Spleen (tissue), 7 donors: ENCODE results near the gene KRTAP10-8.
"Not testable (repeated sequence)": the region's sequence is repeated elsewhere in the genome, so short reads cannot be mapped to it uniquely, and the experiment has no call there.

Source experiments
- CTCF ChIP-seq, 11 experiments: fragments of 200-600 bp in 7 of 11; fragments of 450-650 bp in 4 of 11; sonication (generic) in 4 of 11; IDR thresholded peaks in 8 of 11; conservative IDR thresholded peaks in 3 of 11; 1 replicate in 7 of 11; 2 replicates in 4 of 11; pipeline versions ENCODE4 v1.4.0 to v1.8.0; 2016 to 2021; ENCODE audit warnings: antibody characterized with exemption in 11 of 11, inconsistent platforms in 4 of 11, mild to moderate bottlenecking in 1 of 11
- POLR2A ChIP-seq, 3 donors: fragments of 450-650 bp; IDR thresholded peaks; one replicate each; pipeline ENCODE4 v1.5.1; 2017; ENCODE audit warnings: antibody characterized with exemption in 3 of 3, mild to moderate bottlenecking in 1 of 3
- donor health status: DM: no; HTN: no; CAD: no; lungs with moderate emphysema.
- donor health status: DM: no; HTN: no; CAD: no.
- donor health status: DM: no; HTN: no; CAD: no.

DNA sequence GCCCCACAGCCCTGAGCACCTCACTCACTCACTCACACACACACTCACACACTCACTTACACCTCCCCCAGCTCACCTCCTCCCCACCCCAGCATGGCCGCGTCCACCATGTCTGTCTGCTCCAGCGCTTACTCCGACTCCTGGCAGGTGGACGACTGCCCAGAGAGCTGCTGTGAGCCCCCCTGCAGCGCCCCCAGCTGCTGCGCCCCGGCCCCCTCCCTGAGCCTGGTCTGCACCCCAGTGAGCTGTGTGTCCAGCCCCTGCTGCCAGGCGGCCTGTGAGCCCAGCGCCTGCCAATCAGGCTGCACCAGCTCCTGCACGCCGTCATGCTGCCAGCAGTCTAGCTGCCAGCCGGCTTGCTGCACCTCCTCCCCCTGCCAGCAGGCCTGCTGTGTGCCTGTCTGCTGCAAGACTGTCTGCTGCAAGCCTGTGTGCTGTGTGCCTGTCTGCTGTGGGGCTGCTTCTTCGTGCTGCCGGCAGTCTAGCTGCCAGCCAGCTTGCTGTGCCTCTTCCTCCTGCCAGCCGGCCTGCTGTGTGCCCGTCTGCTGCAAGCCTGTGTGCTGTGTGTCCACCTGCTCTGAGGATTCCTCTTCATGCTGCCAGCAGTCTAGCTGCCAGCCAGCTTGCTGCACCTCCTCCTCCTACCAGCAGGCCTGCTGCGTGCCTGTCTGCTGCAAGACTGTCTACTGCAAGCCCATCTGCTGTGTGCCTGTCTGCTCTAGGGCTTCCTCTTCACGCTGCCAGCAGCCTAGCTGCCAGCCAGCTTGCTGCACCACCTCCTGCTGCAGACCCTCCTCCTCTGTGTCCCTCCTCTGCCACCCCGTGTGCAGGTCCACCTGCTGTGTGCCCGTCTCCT lies 34.7 kb downstream of the KRTAP10-8 start, which contains the start of gene KRTAP10-11:
- not testable (repeated sequence) for TF ChIP-seq CTCF (IDR thresholded peaks at IDR 0.05 in 8 of 11, conservative IDR thresholded peaks at IDR 0.05 in 3 of 11); POLR2A (IDR thresholded peaks at IDR 0.05)
